WTC11 (cell line): ENCODE measurements around the gene HNRNPL.

Source experiments
- ETV6 ChIP-seq: sonication (generic); formaldehyde crosslinking; IDR thresholded peaks from 2 replicates; pipeline ENCODE4 v1.8.1; 2022; ENCODE audit warnings: mild to moderate bottlenecking, missing genetic modification reagents
- TF ChIP-seq, protein P1 (sequence below): fragments of 250-450 bp; sonication (Bioruptor Pico); IDR thresholded peaks from 2 replicates; pipeline ENCODE4 v1.8.0; 2021; ENCODE audit warnings: mild to moderate bottlenecking
- TF ChIP-seq, protein P2 (sequence below): fragments of 200-600 bp; IDR thresholded peaks from 2 replicates; pipeline ENCODE4 v1.8.0; 2022; ENCODE audit warnings: antibody characterized with exemption

DNA sequence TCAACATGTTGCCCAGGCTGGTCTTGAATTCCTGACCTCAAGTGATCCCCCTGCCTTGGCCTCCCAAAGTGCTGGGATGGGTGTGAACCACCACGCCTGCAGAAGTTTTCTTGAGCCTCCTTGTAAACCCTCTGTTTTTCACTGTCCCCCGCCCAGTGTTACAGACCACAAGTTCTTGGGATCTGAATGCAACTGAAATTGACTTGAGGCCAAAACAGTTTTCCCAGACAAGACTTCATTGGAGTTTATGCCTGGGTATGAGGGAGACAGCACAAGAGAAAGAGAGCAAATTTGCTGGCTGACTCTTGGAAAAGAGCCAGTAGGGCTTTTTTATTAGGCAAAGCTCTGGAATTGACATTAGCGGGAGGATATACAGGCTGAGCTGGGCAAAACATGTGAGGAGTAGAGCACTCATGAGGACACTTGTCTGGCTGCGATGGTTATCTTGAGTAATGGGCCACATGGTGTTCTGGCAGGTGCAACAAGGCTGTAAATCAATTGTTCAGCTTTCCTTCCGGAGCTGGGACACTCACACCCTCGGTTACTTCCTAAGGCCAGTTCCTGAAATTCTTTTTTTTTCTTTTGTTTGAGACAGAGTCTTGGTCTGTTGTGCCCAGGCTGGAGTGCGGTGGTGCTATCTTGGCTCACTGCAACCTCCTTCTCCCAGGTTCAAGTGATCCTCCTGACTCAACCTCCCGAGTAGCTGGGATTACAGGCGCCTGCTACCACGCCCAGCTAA lies 12.7 kb upstream of the HNRNPL start:
- TF ChIP-seq, protein P1, sequence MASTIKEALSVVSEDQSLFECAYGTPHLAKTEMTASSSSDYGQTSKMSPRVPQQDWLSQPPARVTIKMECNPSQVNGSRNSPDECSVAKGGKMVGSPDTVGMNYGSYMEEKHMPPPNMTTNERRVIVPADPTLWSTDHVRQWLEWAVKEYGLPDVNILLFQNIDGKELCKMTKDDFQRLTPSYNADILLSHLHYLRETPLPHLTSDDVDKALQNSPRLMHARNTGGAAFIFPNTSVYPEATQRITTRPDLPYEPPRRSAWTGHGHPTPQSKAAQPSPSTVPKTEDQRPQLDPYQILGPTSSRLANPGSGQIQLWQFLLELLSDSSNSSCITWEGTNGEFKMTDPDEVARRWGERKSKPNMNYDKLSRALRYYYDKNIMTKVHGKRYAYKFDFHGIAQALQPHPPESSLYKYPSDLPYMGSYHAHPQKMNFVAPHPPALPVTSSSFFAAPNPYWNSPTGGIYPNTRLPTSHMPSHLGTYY (CRISPR knock-in tag): no peak
- TF ChIP-seq, protein P2, sequence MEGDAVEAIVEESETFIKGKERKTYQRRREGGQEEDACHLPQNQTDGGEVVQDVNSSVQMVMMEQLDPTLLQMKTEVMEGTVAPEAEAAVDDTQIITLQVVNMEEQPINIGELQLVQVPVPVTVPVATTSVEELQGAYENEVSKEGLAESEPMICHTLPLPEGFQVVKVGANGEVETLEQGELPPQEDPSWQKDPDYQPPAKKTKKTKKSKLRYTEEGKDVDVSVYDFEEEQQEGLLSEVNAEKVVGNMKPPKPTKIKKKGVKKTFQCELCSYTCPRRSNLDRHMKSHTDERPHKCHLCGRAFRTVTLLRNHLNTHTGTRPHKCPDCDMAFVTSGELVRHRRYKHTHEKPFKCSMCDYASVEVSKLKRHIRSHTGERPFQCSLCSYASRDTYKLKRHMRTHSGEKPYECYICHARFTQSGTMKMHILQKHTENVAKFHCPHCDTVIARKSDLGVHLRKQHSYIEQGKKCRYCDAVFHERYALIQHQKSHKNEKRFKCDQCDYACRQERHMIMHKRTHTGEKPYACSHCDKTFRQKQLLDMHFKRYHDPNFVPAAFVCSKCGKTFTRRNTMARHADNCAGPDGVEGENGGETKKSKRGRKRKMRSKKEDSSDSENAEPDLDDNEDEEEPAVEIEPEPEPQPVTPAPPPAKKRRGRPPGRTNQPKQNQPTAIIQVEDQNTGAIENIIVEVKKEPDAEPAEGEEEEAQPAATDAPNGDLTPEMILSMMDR: no peak
- no peak for TF ChIP-seq ETV6 (CRISPR knock-in tag)
